ENCODE results near the gene SFRP2.

Gene SFRP2

GRCh38 chr4:153777421-153777820 is 11.5 kb downstream of the SFRP2 start:
- no peak for TF ChIP-seq CTCF (conservative IDR thresholded peaks at IDR 0.05; ENCODE audit: low read length)
- H3K4me3 ChIP-seq (ENCODE audit: low read length) = no peak overlapping the region
- DNase-seq (ENCODE audit: low read depth) = no peak

GRCh38 chr4:153776601-153777000 is 12.3 kb downstream of the SFRP2 start:
- DNase-seq (ENCODE audit: low read depth) = no peak
- no peak overlapping the region for H3K4me3 ChIP-seq (ENCODE audit: low read length)
- TF ChIP-seq CTCF (conservative IDR thresholded peaks at IDR 0.05; ENCODE audit: low read length) = no peak

- DNase-seq (ENCODE audit: low read depth) = peak; percentile 10
- H3K4me3 ChIP-seq (ENCODE audit: low read length) = no peak overlapping the region
- TF ChIP-seq CTCF (conservative IDR thresholded peaks at IDR 0.05; ENCODE audit: low read length) = peak; percentile 41
These were observed 15.6 kb downstream of the SFRP2 start for GRCh38 chr4:153773236-153773690.

- no peak overlapping the region for H3K4me3 ChIP-seq (ENCODE audit: low read length)
- DNase-seq (ENCODE audit: low read depth) = no peak
- TF ChIP-seq CTCF (conservative IDR thresholded peaks at IDR 0.05; ENCODE audit: low read length) = no peak
These were observed 17.8 kb downstream of the SFRP2 start for GRCh38 chr4:153771046-153771445.

- no peak for DNase-seq (ENCODE audit: low read depth)
- TF ChIP-seq CTCF (conservative IDR thresholded peaks at IDR 0.05; ENCODE audit: low read length) = no peak
- H3K4me3 ChIP-seq (ENCODE audit: low read length) = no peak overlapping the region
These were observed 22.1 kb downstream of the SFRP2 start for GRCh38 chr4:153766758-153767157.

- no peak for DNase-seq (ENCODE audit: low read depth)
These were observed 23.0 kb downstream of the SFRP2 start for GRCh38 chr4:153765894-153766293.

More at GRCh38 chr4:153765894-153766293, 23.0 kb downstream of the SFRP2 start:
- no peak for TF ChIP-seq CTCF (conservative IDR thresholded peaks at IDR 0.05; ENCODE audit: low read length)
- no peak overlapping the region for H3K4me3 ChIP-seq (ENCODE audit: low read length)

Data from AG10803 (cell line).